Suppressor macrophage treated with lipopolysaccharide for 1 hour (primary cell): Measurements from ENCODE around the gene WWC1.
"Not testable (repeated sequence)": the region's sequence is repeated elsewhere in the genome, so short reads cannot be mapped to it uniquely, and the experiment has no call there.

ENCODE experiments used
- DNase-seq, 3 donors: peaks; one replicate each; pipeline ENCODE4 v3.0.0-alpha.2; 2020 to 2022

The WWC1 gene

GRCh38 chr5:168415971-168416370, 124.5 kb downstream of the WWC1 start:
- DNase-seq: no peak

- no peak for DNase-seq
Measured at GRCh38 chr5:168417731-168418429, 126.4 kb downstream of the WWC1 start.

GRCh38 chr5:168420461-168420860, 129.0 kb downstream of the WWC1 start:
- DNase-seq: no peak

GRCh38 chr5:168422431-168422830, 131.0 kb downstream of the WWC1 start:
- DNase-seq: no peak

- no peak for DNase-seq
Measured at GRCh38 chr5:168423478-168423877, 132.0 kb downstream of the WWC1 start.

GRCh38 chr5:168423971-168424370, 132.5 kb downstream of the WWC1 start:
- DNase-seq: no peak

GRCh38 chr5:168424594-168425323, 133.3 kb downstream of the WWC1 start:
- peak; percentile 39 to 65 (median 46) for DNase-seq

- no peak for DNase-seq
Measured at GRCh38 chr5:168426007-168426863, 134.8 kb downstream of the WWC1 start.

- DNase-seq: no peak
Measured at GRCh38 chr5:168426864-168427172, 135.4 kb downstream of the WWC1 start.

GRCh38 chr5:168427224-168427623, 135.8 kb downstream of the WWC1 start:
- no peak for DNase-seq

GRCh38 chr5:168428552-168428951, 137.1 kb downstream of the WWC1 start:
- no peak for DNase-seq

GRCh38 chr5:168430296-168430695, 138.9 kb downstream of the WWC1 start:
- DNase-seq: no peak

GRCh38 chr5:168432903-168433302, 141.5 kb downstream of the WWC1 start:
- no peak for DNase-seq

- peak in 1 of 3 donors; percentile 5 for DNase-seq
Measured at GRCh38 chr5:168434001-168434400, 142.6 kb downstream of the WWC1 start.

- peak in 2 of 3 donors; percentile 6 to 29 for DNase-seq
Measured at GRCh38 chr5:168434746-168435321, 143.4 kb downstream of the WWC1 start.

- DNase-seq: not testable (repeated sequence)
Measured at GRCh38 chr5:168435340-168435739, 143.9 kb downstream of the WWC1 start.

- peak; percentile 24 to 64 (median 46) for DNase-seq
Measured at GRCh38 chr5:168438349-168438748, 146.9 kb downstream of the WWC1 start.

- no peak for DNase-seq
Measured at GRCh38 chr5:168443533-168443932, 152.1 kb downstream of the WWC1 start.

GRCh38 chr5:168443950-168444700, 152.7 kb downstream of the WWC1 start:
- DNase-seq: no peak

- no peak for DNase-seq
Measured at GRCh38 chr5:168446983-168447619, 155.7 kb downstream of the WWC1 start.

- no peak for DNase-seq
Measured at GRCh38 chr5:168447808-168448207, 156.4 kb downstream of the WWC1 start.

- no peak for DNase-seq
Measured at GRCh38 chr5:168449166-168449565, 157.7 kb downstream of the WWC1 start.
